Thoracic aorta endothelial cell (primary cell): ENCODE measurements around the gene SLC22A7. TPM values are rescaled to one million over a fixed set of nuclear protein-coding genes. Genes with fewer than 3 reads are reported as not detected.

ENCODE experiments used
- small RNA-seq: library from RNA; depleted of rRNA; stranded (forward); fragments of <200 nt; gene quantifications from one replicate; pipeline ENCODE3, GENCODE V24; 2012
- total RNA-seq: library from RNA; depleted of rRNA; stranded (reverse); fragments of >200 nt; gene quantifications from 2 replicates; pipeline ENCODE4 v1.2.3, GENCODE V29; 2012

Gene SLC22A7, protein sequence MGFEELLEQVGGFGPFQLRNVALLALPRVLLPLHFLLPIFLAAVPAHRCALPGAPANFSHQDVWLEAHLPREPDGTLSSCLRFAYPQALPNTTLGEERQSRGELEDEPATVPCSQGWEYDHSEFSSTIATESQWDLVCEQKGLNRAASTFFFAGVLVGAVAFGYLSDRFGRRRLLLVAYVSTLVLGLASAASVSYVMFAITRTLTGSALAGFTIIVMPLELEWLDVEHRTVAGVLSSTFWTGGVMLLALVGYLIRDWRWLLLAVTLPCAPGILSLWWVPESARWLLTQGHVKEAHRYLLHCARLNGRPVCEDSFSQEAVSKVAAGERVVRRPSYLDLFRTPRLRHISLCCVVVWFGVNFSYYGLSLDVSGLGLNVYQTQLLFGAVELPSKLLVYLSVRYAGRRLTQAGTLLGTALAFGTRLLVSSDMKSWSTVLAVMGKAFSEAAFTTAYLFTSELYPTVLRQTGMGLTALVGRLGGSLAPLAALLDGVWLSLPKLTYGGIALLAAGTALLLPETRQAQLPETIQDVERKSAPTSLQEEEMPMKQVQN
- total RNA-seq, result not detected in 2 replicates

DNA sequence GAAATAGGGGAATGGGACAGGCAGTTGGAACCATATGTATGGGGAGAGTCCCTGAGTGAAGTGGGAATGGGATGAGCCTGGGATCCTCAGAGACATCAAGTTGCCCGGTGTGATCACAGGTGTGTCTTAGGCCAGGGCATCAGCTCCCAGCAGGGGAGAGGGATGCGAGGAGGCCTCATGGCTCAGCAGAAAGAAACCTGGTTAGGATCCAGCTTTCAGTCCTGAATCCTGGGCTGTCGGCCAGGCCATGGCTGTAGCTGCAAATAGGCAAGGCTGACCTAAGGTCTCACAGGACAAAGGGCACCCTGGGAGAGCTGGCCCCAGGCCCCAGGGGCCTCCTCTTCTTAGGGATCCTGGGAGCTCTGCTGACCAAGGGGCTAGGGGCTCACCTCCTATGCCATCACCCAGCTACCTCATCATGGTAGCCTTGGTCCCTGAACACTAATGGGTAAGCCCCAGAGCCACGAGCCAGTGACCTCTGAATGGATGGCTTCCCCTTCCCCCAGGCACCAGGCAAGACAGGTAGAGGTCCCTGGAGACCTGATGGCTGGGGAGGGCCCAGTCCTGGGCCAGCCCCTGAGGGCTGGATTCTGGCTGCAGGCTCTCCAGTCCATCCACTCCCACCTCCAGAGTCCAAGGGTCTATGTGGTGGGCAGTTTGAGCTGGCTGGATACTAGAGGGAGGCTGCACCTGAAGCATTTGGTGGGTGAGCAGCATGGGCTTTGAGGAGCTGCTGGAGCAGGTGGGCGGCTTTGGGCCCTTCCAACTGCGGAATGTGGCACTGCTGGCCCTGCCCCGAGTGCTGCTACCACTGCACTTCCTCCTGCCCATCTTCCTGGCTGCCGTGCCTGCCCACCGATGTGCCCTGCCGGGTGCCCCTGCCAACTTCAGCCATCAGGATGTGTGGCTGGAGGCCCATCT, at the start of gene SLC22A7:
Gene SLC22A7 (plus strand): TSS at position 617 of the 921 bp plus-strand sequence. CDS start 99 bp downstream, at position 716.

DNA sequence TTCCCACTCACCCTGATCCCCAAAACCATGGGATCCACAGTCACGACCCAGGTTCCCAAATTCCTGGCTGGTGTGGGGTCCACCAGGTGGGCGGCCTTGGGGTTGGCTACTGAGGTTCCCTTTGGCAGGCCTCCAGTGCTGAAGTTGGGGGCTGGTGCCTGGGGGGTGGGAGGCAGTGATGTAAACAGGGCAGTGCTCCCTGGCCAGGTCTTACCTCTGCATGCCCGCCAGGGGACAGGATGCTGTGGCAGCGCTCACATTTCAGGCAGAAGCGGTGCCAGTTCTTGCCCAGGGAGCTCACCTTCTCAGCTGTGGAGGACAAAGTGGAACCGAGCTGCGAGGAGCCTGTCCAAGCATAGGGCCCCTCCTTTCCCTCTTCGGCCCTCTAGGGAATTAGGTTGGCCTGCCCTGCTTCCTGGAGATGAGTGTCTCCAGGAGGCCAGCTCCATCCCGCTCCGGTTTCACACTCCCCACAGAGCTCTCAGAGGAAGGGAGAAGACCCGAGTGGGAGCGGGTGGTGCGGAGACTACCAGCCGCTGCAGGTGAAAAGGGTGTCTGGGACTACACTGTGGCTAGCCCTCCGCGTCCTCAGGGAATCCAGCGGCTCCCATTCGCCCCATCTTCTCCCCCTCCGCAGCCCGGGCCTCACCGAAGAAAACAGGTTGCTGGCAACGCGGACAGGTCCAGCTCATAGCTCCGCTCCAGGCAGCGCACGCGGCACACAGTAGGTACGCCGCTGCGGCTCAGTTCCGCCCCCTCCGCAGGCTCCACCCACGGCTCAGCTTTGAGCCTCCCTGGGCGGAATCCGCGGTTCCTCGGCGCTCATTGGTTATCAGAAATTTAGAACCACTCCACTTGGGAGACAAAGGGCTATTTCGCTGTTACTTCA, 10.3 kb downstream of the SLC22A7 start, which contains the start of gene CRIP3:
Gene CRIP3 (minus strand): TSS at position 726 of the 889 bp plus-strand sequence. CDS start 34 bp downstream, at position 692.

Small RNAs within 50 kb of the gene (small RNA-seq; reads per million reads assigned to genes)
- not detected for gene RPL12P47

Other genes with a start within 250 kb of the SLC22A7 start
- gene CUL7, start 244.4 kb upstream of the SLC22A7 start, total RNA-seq, result 22.8 and 23.7 TPM in 2 replicates
- 24.6 and 25.9 TPM in 2 replicates for gene MRPL2, start 238.8 kb upstream of the SLC22A7 start, total RNA-seq
- 11.2 and 11.8 TPM in 2 replicates for gene KLC4, start 238.6 kb upstream of the SLC22A7 start, total RNA-seq
- gene PTK7, start 221.9 kb upstream of the SLC22A7 start, total RNA-seq, result 2.7 and 2.8 TPM in 2 replicates
- gene SRF, start 127.0 kb upstream of the SLC22A7 start, total RNA-seq, result 22.5 and 28.9 TPM in 2 replicates
- gene CUL9, start 116.1 kb upstream of the SLC22A7 start, total RNA-seq, result 23.3 and 26.6 TPM in 2 replicates
- gene DNPH1, start 68.8 kb upstream of the SLC22A7 start, total RNA-seq, result 30.5 and 51.6 TPM in 2 replicates
- gene TTBK1, start 54.8 kb upstream of the SLC22A7 start, total RNA-seq, result under 0.01 and 0.14 TPM in 2 replicates
- gene CRIP3, start 10.6 kb downstream of the SLC22A7 start, total RNA-seq, result not detected in 2 replicates
- gene ZNF318, start 71.4 kb downstream of the SLC22A7 start, total RNA-seq, result 12.1 and 13.8 TPM in 2 replicates
- gene ABCC10, start 129.3 kb downstream of the SLC22A7 start, total RNA-seq, result 21.7 and 22.8 TPM in 2 replicates
- gene DLK2, start 157.3 kb downstream of the SLC22A7 start, total RNA-seq, result 0.22 and 0.27 TPM in 2 replicates
- gene TJAP1, start 179.3 kb downstream of the SLC22A7 start, total RNA-seq, result 12.6 and 15.6 TPM in 2 replicates
- gene LRRC73, start 212.1 kb downstream of the SLC22A7 start, total RNA-seq, result 0.27 TPM in 1 of 2 replicates, not detected in the other
- 76.7 and 83.6 TPM in 2 replicates for gene YIPF3, start 218.7 kb downstream of the SLC22A7 start, total RNA-seq
- gene POLR1C, start 218.8 kb downstream of the SLC22A7 start, total RNA-seq, result 40.2 and 41.1 TPM in 2 replicates